OCI-LY7 (cell line): ENCODE results near the gene KRT9. TPM values are rescaled to one million over a fixed set of nuclear protein-coding genes. Genes with fewer than 3 reads are reported as not detected.

Experiments
- BruUV-seq: library from RNA; stranded (reverse); fragments of 400-500 nt; replicated peaks from 2 replicates; lab custom pipeline; 2021; lab: Mats Ljungman, UMichigan
- CTCF ChIA-PET: fragments of 300-600 bp; sonication (Branson Sonifier 250); formaldehyde crosslinking; loops from one replicate; lab custom pipeline; 2022; ENCODE audit warnings: antibody characterized with exemption; ENCODE audit not compliant: unreplicated experiment; lab: Charles Lee
- POLR2A ChIA-PET: fragments of 300-600 bp; sonication (Branson Sonifier 250); formaldehyde crosslinking; loops from one replicate; lab custom pipeline; 2022; ENCODE audit warnings: antibody characterized with exemption; lab: Charles Lee
- DNase-seq: peaks from one replicate; pipeline ENCODE4 v3.0.0-alpha.2; 2015; ENCODE audit warnings: low spot score
- H2AFZ ChIP-seq: fragments of 200-600 bp; sonication (generic), shearing (Covaris generic); 2 replicates; pipeline ENCODE4 v1.6.1; 2014; ENCODE audit warnings: mild to moderate bottlenecking, antibody characterized with exemption, low read length, moderate library complexity
- H3K27ac ChIP-seq: fragments of 200-600 bp; sonication (generic); 2 replicates; pipeline ENCODE4 v1.5.1; 2014; ENCODE audit warnings: mixed run types, low read depth, mild to moderate bottlenecking, moderate library complexity, low read length, inconsistent platforms; ENCODE audit not compliant: poor library complexity, severe bottlenecking
- H3K36me3 ChIP-seq: fragments of 200-600 bp; sonication (generic); 2 replicates; pipeline ENCODE4 v1.6.1; 2014; ENCODE audit warnings: mild to moderate bottlenecking, antibody characterized with exemption, low read length, moderate library complexity, mixed read lengths; ENCODE audit not compliant: insufficient read depth
- H3K4me1 ChIP-seq: fragments of 200-600 bp; sonication (generic); 2 replicates; pipeline ENCODE4 v1.5.1; 2014; ENCODE audit warnings: mild to moderate bottlenecking, low read length; ENCODE audit not compliant: insufficient read depth, poor library complexity, severe bottlenecking
- H3K4me2 ChIP-seq: fragments of 200-600 bp; sonication (generic); 2 replicates; pipeline ENCODE4 v1.6.1; 2014; ENCODE audit warnings: mild to moderate bottlenecking, low read length
- H3K4me3 ChIP-seq: fragments of 200-600 bp; sonication (generic); 2 replicates; pipeline ENCODE4 v1.5.1; 2014; ENCODE audit warnings: mild to moderate bottlenecking, low read depth, low read length; ENCODE audit not compliant: poor library complexity, severe bottlenecking
- H3K79me2 ChIP-seq: fragments of 200-600 bp; sonication (generic); 2 replicates; pipeline ENCODE4 v1.6.1; 2016; ENCODE audit warnings: low read depth, mild to moderate bottlenecking, low read length, moderate library complexity, mixed read lengths; ENCODE audit not compliant: insufficient read depth
- H3K9me2 ChIP-seq: fragments of 200-600 bp; sonication (generic); 2 replicates; pipeline ENCODE4 v1.6.1; 2016; ENCODE audit warnings: mild to moderate bottlenecking, low read length, mixed read lengths; ENCODE audit not compliant: insufficient read depth
- H3K9me3 ChIP-seq: fragments of 200-600 bp; sonication (generic); 2 replicates; pipeline ENCODE4 v1.6.1; 2014; ENCODE audit warnings: mild to moderate bottlenecking, mixed run types, low read length, mixed read lengths
- H4K20me1 ChIP-seq: fragments of 200-600 bp; sonication (generic); 2 replicates; pipeline ENCODE4 v1.6.1; 2014; ENCODE audit warnings: mild to moderate bottlenecking, antibody characterized with exemption, low read length, moderate library complexity, mixed read lengths; ENCODE audit not compliant: insufficient read depth
- CTCF ChIP-seq: fragments of 200-600 bp; sonication (generic); conservative IDR thresholded peaks from 2 replicates; pipeline ENCODE4 v1.5.1; 2014; ENCODE audit warnings: mild to moderate bottlenecking, antibody characterized with exemption, low read length, moderate library complexity, mixed read lengths
- EZH2phosphoT487 ChIP-seq: fragments of 200-600 bp; sonication (generic); IDR thresholded peaks from 2 replicates; pipeline ENCODE4 v1.6.1; 2018; ENCODE audit warnings: low read depth, borderline replicate concordance, mild to moderate bottlenecking, mixed run types, antibody characterized with exemption, low read length, moderate library complexity, mixed read lengths
- intact Hi-C: fragments of 100-400 bp; cut with micrococcal nuclease; formaldehyde crosslinking; loops from one replicate; pipeline ENCODE4 v1.10.0; 2022; ENCODE audit not compliant: unreplicated experiment
- total RNA-seq, 2 experiments: library from RNA; depleted of rRNA in 1 of 2; stranded (reverse); fragments of >200 nt in 1 of 2; shearing (Covaris generic) in 1 of 2; gene quantifications; 2 replicates each; pipeline ENCODE4 v1.2.3, GENCODE V29; 2014 to 2022

Gene KRT9
- total RNA-seq, 2 experiments from 2014 or later: not detected

- Histone ChIP-seq H4K20me1 (no peaks in the 10 kb centered on the region), H2AFZ (no peak overlapping the region), H3K4me3 (no peak overlapping the region), H3K36me3 (no peaks in the 10 kb centered on the region), H3K9me3 (no peaks in the 10 kb centered on the region), H3K4me1 (no peaks in the 10 kb centered on the region), H3K4me2 (no peak overlapping the region), H3K79me2 (no peaks in the 10 kb centered on the region), H3K9me2 (no peaks in the 10 kb centered on the region), H3K27ac (no peak overlapping the region)
- no TSS peak for BruUV-seq
- no peak for DNase-seq
- POLR2A ChIA-PET: no interaction called here
- CTCF ChIA-PET: no interaction called here
- intact Hi-C loops: no loop called here
- TF ChIP-seq EZH2phosphoT487: no peak
- TF ChIP-seq CTCF: no peak
Observed at GRCh38 chr17:41521574-41522261, 50.1 kb downstream of the KRT9 start.

GRCh38 chr17:41520821-41521521 lies 50.9 kb downstream of the KRT9 start:
- ChIA-PET POLR2A (no interaction called here), CTCF (no interaction called here)
- TF ChIP-seq EZH2phosphoT487 (no peak), CTCF (no peak)
- no peak overlapping the region for H3K4me2 ChIP-seq
- H4K20me1 ChIP-seq: no peaks in the 10 kb centered on the region
- no peak for DNase-seq
- intact Hi-C loops: no loop called here
- H2AFZ ChIP-seq: no peak overlapping the region
- no peaks in the 10 kb centered on the region for H3K36me3 ChIP-seq
- H3K9me2 ChIP-seq: no peaks in the 10 kb centered on the region
- no peaks in the 10 kb centered on the region for H3K4me1 ChIP-seq
- H3K79me2 ChIP-seq: no peaks in the 10 kb centered on the region
- BruUV-seq: no TSS peak
- H3K27ac ChIP-seq: no peak overlapping the region
- no peak overlapping the region for H3K4me3 ChIP-seq
- no peaks in the 10 kb centered on the region for H3K9me3 ChIP-seq
